ENCODE data around the gene NTF3. TPM values are rescaled to one million over a fixed set of nuclear protein-coding genes. Genes with fewer than 3 reads are reported as not detected.

NTF3 gene
- polyA plus RNA-seq, 3 donors, result not detected

DNA sequence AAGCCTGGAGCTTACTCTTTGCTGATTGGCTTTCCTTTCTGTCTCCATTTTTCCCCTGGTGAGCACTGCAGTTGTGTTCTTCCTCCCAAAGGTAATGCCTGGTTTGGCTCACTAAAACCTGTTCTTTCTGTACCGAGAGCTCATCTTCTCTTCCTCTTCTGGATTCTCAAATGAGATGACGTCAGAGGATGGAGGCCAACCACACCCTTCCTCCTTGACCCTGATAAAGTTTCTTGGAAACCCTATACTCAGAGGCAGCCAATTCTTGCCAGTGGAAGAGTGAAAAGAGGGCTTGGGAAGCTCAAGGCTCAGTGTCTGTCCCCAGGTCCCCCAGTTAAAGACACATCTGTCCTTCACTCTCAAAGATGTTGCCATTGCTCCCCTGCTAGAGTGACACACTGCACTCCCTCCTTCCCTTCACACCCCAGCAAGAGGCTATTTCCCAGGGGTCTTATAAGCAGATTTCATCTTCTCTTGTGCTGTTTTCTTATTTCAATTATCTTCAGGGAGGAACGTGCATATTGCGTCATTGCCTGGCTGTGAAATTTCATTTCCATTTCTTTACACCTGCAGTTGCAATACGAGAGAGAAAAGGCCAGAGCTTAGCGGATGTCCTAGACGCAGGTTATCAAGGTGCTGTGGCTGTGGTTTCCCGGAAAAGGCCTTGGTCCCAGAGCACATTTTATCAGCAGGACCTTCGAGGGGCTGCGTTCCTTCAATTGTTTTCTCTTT, 27.3 kb downstream of the NTF3 start:
- Histone ChIP-seq H3K4me3 (replicated peaks in 1 of 3; ENCODE audit: low read depth in 2 of 3, low read length in 3 of 3) (no peak overlapping the region), H2AFZ (ENCODE audit: insufficient read depth, low read depth, low read length, poor library complexity, severe bottlenecking) (no peak overlapping the region), H3K9me3 (replicated peaks in 1 of 2; ENCODE audit: control insufficient read depth in 1 of 2, insufficient read depth in 1 of 2, low read length in 2 of 2) (no peaks in the 10 kb centered on the region), H3K36me3 (replicated peaks in 1 of 2; ENCODE audit: control insufficient read depth in 1 of 2, insufficient read depth in 2 of 2, low read length in 2 of 2) (no peaks in the 10 kb centered on the region), H4K20me1 (ENCODE audit: insufficient read depth, low read length) (no peaks in the 10 kb centered on the region), H3K9ac (ENCODE audit: insufficient read depth, low read length, poor library complexity, severe bottlenecking) (no peak overlapping the region), H3K27me3 (ENCODE audit: control insufficient read depth in 2 of 2, insufficient read depth in 2 of 2, low read length in 2 of 2) (peaks cover 0 to 2% of the 10 kb centered on the region in 2 donors), H3K4me2 (replicated peaks; ENCODE audit: extremely low read depth, low read length, poor library complexity, severe bottlenecking) (no peak overlapping the region), H3K79me2 (ENCODE audit: insufficient read depth, low read length) (no peaks in the 10 kb centered on the region), H3K4me1 (ENCODE audit: control insufficient read depth in 1 of 2, insufficient read depth in 2 of 2, low read length in 2 of 2) (peaks cover 6 to 7% of the 10 kb centered on the region in 2 donors), H3K27ac (ENCODE audit: low read depth in 1 of 2, low read length in 2 of 2) (no peak overlapping the region)
- TF ChIP-seq, protein P1, sequence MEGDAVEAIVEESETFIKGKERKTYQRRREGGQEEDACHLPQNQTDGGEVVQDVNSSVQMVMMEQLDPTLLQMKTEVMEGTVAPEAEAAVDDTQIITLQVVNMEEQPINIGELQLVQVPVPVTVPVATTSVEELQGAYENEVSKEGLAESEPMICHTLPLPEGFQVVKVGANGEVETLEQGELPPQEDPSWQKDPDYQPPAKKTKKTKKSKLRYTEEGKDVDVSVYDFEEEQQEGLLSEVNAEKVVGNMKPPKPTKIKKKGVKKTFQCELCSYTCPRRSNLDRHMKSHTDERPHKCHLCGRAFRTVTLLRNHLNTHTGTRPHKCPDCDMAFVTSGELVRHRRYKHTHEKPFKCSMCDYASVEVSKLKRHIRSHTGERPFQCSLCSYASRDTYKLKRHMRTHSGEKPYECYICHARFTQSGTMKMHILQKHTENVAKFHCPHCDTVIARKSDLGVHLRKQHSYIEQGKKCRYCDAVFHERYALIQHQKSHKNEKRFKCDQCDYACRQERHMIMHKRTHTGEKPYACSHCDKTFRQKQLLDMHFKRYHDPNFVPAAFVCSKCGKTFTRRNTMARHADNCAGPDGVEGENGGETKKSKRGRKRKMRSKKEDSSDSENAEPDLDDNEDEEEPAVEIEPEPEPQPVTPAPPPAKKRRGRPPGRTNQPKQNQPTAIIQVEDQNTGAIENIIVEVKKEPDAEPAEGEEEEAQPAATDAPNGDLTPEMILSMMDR (IDR thresholded peaks at IDR 0.05), result no peak
- 75% methylated on average over 5 of the region's 10 CpGs for WGBS (ENCODE audit: insufficient coverage)
- DNase-seq, result peak in 1 of 3 donors; percentile 22
- no peak overlapping the region for H3K4me3 Mint-ChIP-seq
- no peak overlapping the region for H3K27ac Mint-ChIP-seq
- H3K27me3 Mint-ChIP-seq (ENCODE audit: low read depth in 3 of 3), result peaks cover 3 to 10% (median 3%) of the 10 kb centered on the region in 3 donors
- peaks cover 14% of the 10 kb centered on the region for H3K4me1 Mint-ChIP-seq
- intact Hi-C loops (cut with micrococcal nuclease), result no loop called here
- H3K9me3 Mint-ChIP-seq, result peaks cover 0 to 4% (median 0%) of the 10 kb centered on the region in 7 donors
- H3K36me3 Mint-ChIP-seq, result no peaks in the 10 kb centered on the region

DNA sequence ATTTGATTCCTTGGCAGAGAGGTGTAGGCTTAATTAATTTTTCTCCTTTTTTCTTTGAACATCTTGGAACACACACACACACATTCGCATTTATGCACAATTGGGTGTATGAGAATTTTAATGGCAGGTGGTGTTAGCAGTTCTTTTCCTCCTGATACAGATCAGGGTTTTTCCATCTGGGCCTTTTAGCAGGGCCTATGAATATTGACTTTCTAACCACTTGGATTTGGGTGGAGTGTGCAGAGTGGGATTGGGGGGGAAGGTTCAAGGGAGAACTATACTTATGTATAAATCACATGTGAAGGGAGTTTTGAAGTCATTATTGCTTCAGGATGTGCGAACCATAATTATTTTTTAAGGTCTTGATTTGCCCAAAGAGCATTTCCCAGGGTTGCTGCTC, 28.9 kb downstream of the NTF3 start:
- Histone ChIP-seq H2AFZ (ENCODE audit: insufficient read depth, low read depth, low read length, poor library complexity, severe bottlenecking) (no peak overlapping the region), H3K79me2 (ENCODE audit: insufficient read depth, low read length) (no peaks in the 10 kb centered on the region), H3K9ac (ENCODE audit: insufficient read depth, low read length, poor library complexity, severe bottlenecking) (no peak overlapping the region), H3K27ac (ENCODE audit: low read depth in 1 of 2, low read length in 2 of 2) (no peak overlapping the region), H3K27me3 (ENCODE audit: control insufficient read depth in 2 of 2, insufficient read depth in 2 of 2, low read length in 2 of 2) (peaks cover 0 to 2% of the 10 kb centered on the region in 2 donors), H3K4me2 (replicated peaks; ENCODE audit: extremely low read depth, low read length, poor library complexity, severe bottlenecking) (no peak overlapping the region), H3K9me3 (replicated peaks in 1 of 2; ENCODE audit: control insufficient read depth in 1 of 2, insufficient read depth in 1 of 2, low read length in 2 of 2) (no peaks in the 10 kb centered on the region), H3K36me3 (replicated peaks in 1 of 2; ENCODE audit: control insufficient read depth in 1 of 2, insufficient read depth in 2 of 2, low read length in 2 of 2) (no peaks in the 10 kb centered on the region), H4K20me1 (ENCODE audit: insufficient read depth, low read length) (no peaks in the 10 kb centered on the region), H3K4me1 (ENCODE audit: control insufficient read depth in 1 of 2, insufficient read depth in 2 of 2, low read length in 2 of 2) (peaks cover 6 to 7% of the 10 kb centered on the region in 2 donors), H3K4me3 (replicated peaks in 1 of 3; ENCODE audit: low read depth in 2 of 3, low read length in 3 of 3) (no peak overlapping the region)
- Mint-ChIP-seq H3K27me3 (ENCODE audit: low read depth in 3 of 3) (peaks cover 2 to 10% (median 5%) of the 10 kb centered on the region in 3 donors), H3K4me3 (no peak overlapping the region), H3K4me1 (peaks cover 14% of the 10 kb centered on the region), H3K9me3 (peaks cover 0 to 4% (median 0%) of the 10 kb centered on the region in 7 donors), H3K27ac (no peak overlapping the region), H3K36me3 (no peaks in the 10 kb centered on the region)
- WGBS (ENCODE audit: insufficient coverage), result no CpG with 5 or more reads among the region's 2 CpGs
- DNase-seq, result no peak
- intact Hi-C loops (cut with micrococcal nuclease), result no loop called here
- TF ChIP-seq, protein P1 (IDR thresholded peaks at IDR 0.05), result no peak

All from CD14-positive monocyte (primary cell).